ENCODE data around the gene HSPE1.

DNA sequence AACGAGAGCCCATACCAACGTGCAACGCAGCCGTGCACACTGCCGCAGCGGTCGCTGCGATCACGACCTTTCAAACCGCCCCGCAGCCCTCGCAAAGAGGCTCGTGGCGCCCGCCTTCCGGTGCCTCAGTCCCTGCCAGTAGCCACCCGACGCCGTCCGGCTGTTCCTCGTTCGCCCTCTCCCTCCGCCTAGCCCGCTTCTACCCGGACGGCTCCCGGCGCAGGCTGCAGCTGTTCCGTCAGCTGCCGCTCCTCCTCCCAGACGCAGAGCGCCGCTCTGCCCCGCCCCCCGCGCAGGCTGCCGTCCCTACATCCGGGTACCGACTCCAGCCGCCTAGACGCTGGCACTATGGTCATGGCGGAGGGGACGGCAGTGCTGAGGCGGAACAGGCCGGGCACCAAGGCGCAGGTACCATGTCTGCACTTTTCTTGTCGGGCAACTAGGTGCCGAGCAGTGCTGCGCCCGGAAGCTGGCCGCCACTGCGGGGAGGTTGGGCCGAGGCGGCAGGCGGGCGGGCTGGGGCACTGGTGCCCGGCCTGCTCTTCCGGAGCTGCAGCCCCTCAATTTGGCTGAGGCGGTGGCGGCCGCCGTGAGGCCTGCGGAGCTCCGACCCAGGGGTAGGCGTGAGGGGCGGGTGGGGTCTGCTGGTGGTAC, 15.7 kb downstream of the HSPE1 start, which contains the start of gene MOB4:
- TF ChIP-seq TAF1 (IDR thresholded peaks at IDR 0.05; ENCODE audit: borderline replicate concordance, low read depth, low read length) (peak; percentile 90), POLR2A (IDR thresholded peaks at IDR 0.05; ENCODE audit: low read depth, low read length) (peak; percentile 94)
